ENCODE results near the gene COQ8B.

The COQ8B gene

GRCh38 chr19:40717325-40717879, 716 bp upstream of the COQ8B start:
- DNase-seq (ENCODE audit: low read depth): peak; percentile 18

GRCh38 chr19:40716031-40716481, 630 bp downstream of the COQ8B start:
- DNase-seq (ENCODE audit: low read depth): no peak

GRCh38 chr19:40714441-40715299, 2.0 kb downstream of the COQ8B start:
- peak; percentile 86 for DNase-seq (ENCODE audit: low read depth)

- no peak for DNase-seq (ENCODE audit: low read depth)
These were observed 2.7 kb downstream of the COQ8B start for GRCh38 chr19:40713939-40714338.

- DNase-seq (ENCODE audit: low read depth): no peak
These were observed 6.9 kb downstream of the COQ8B start for GRCh38 chr19:40709817-40710216.

GRCh38 chr19:40707615-40708014, 9.1 kb downstream of the COQ8B start:
- no peak for DNase-seq (ENCODE audit: low read depth)

- no peak for DNase-seq (ENCODE audit: low read depth)
These were observed 10.6 kb downstream of the COQ8B start for GRCh38 chr19:40705950-40706619.

- DNase-seq (ENCODE audit: low read depth): no peak
These were observed 11.4 kb downstream of the COQ8B start for GRCh38 chr19:40705362-40705651.

GRCh38 chr19:40704491-40705361, 12.0 kb downstream of the COQ8B start:
- no peak for DNase-seq (ENCODE audit: low read depth)

- DNase-seq (ENCODE audit: low read depth): no peak
These were observed 13.5 kb downstream of the COQ8B start for GRCh38 chr19:40703029-40703755.

GRCh38 chr19:40702337-40703012, 14.2 kb downstream of the COQ8B start:
- DNase-seq (ENCODE audit: low read depth): no peak

GRCh38 chr19:40701758-40702157, 14.9 kb downstream of the COQ8B start:
- no peak for DNase-seq (ENCODE audit: low read depth)

- DNase-seq (ENCODE audit: low read depth): no peak
These were observed 16.6 kb downstream of the COQ8B start for GRCh38 chr19:40700083-40700482.

GRCh38 chr19:40697007-40697406, 19.7 kb downstream of the COQ8B start:
- DNase-seq (ENCODE audit: low read depth): no peak

- no peak for DNase-seq (ENCODE audit: low read depth)
These were observed 20.8 kb downstream of the COQ8B start for GRCh38 chr19:40695881-40696280.

GRCh38 chr19:40693896-40694295, 22.8 kb downstream of the COQ8B start:
- no peak for DNase-seq (ENCODE audit: low read depth)

- DNase-seq (ENCODE audit: low read depth): no peak
These were observed 23.4 kb downstream of the COQ8B start for GRCh38 chr19:40693150-40693788.

GRCh38 chr19:40692212-40692551, 24.5 kb downstream of the COQ8B start:
- DNase-seq (ENCODE audit: low read depth): no peak

GRCh38 chr19:40691421-40692211, 25.1 kb downstream of the COQ8B start:
- DNase-seq (ENCODE audit: low read depth): no peak
